Measurements from ENCODE around the gene ABCG2. TPM values are rescaled to one million over a fixed set of nuclear protein-coding genes. Genes with fewer than 3 reads are reported as not detected.
"Not testable (repeated sequence)": the region's sequence is repeated elsewhere in the genome, so short reads cannot be mapped to it uniquely, and the experiment has no call there.

The ABCG2 gene
- total and polyA plus RNA-seq, 5 experiments from 2014 or later = 0.15 to 0.73 (median 0.28) TPM; not detected in 1

- DNase-seq (no peak), ATAC-seq (no peak)
- Mint-ChIP-seq H3K4me3 (peak overlapping the region; percentile 49 to 78 (median 67)), H3K27me3 (peaks cover 7 to 18% (median 9%) of the 10 kb centered on the region in 5 donors), H3K9me3 (peaks cover 0 to 2% (median 0%) of the 10 kb centered on the region in 9 donors), H3K36me3 (peaks cover 0 to 2% (median 0%) of the 10 kb centered on the region in 3 donors), H3K4me1 (peaks cover 6 to 16% (median 11%) of the 10 kb centered on the region in 4 donors), H3K27ac (no peak overlapping the region)
- POLR2A ChIA-PET = no interaction called here
Measured at GRCh38 chr4:88159229-88159725, 838 bp upstream of the ABCG2 start.

GRCh38 chr4:88158038-88158488, 376 bp downstream of the ABCG2 start:
- Mint-ChIP-seq H3K4me3 (peak overlapping the region; percentile 47 to 83 (median 70)), H3K4me1 (peaks cover 6 to 16% (median 11%) of the 10 kb centered on the region in 4 donors), H3K36me3 (peaks cover 0 to 2% (median 0%) of the 10 kb centered on the region in 3 donors), H3K27ac (peak overlapping the region in 1 of 10 donors; percentile 4), H3K27me3 (peaks cover 7 to 18% (median 9%) of the 10 kb centered on the region in 5 donors), H3K9me3 (peaks cover 0 to 2% (median 0%) of the 10 kb centered on the region in 9 donors)
- DNase-seq (no peak), ATAC-seq (no peak)
- POLR2A ChIA-PET = no interaction called here

GRCh38 chr4:88152331-88152730, 6.1 kb downstream of the ABCG2 start:
- not testable (repeated sequence) for H3K27ac Mint-ChIP-seq, H3K36me3 Mint-ChIP-seq, ATAC-seq, H3K9me3 Mint-ChIP-seq, H3K27me3 Mint-ChIP-seq, H3K4me3 Mint-ChIP-seq, DNase-seq, H3K4me1 Mint-ChIP-seq
- POLR2A ChIA-PET = interaction anchor here (0.6 kb wide), 1 partner anchor 753 kb away, joined by 3 read pairs; no protein-coding TSS in a partner anchor

DNA sequence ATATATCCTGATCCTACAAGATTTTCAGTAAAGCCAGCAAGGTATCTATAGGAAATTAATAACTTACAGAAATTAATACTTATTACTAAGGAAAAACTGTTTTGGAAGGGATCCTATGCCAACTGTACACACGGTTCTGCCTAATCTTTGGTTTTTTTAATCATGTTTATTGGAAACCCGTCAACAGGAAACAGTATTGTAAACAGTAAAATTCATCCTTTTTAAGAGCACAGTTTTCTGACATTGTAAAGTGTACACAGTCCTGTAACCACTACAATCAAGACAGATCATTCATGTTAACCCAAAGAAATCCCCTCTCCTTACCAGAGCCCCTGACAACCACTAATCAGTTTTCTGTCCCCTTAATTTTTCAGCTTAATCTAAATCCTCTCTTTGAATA, 9.9 kb downstream of the ABCG2 start:
- no peak for DNase-seq
- H3K9me3 Mint-ChIP-seq = no peaks in the 10 kb centered on the region
- H3K27ac Mint-ChIP-seq = no peak overlapping the region
- peaks cover 0 to 3% (median 0%) of the 10 kb centered on the region in 4 donors for H3K4me1 Mint-ChIP-seq
- no peaks in the 10 kb centered on the region for H3K36me3 Mint-ChIP-seq
- ATAC-seq = no peak
- POLR2A ChIA-PET = no interaction called here
- no peak overlapping the region for H3K4me3 Mint-ChIP-seq
- peaks cover 0 to 3% (median 0%) of the 10 kb centered on the region in 5 donors for H3K27me3 Mint-ChIP-seq

GRCh38 chr4:88147799-88148217, 10.6 kb downstream of the ABCG2 start:
- ATAC-seq (no peak), DNase-seq (no peak)
- Mint-ChIP-seq H3K36me3 (no peaks in the 10 kb centered on the region), H3K27me3 (peaks cover 0 to 3% (median 0%) of the 10 kb centered on the region in 5 donors), H3K4me1 (peaks cover 0 to 3% (median 0%) of the 10 kb centered on the region in 4 donors), H3K27ac (no peak overlapping the region), H3K9me3 (no peaks in the 10 kb centered on the region), H3K4me3 (no peak overlapping the region)
- POLR2A ChIA-PET = no interaction called here

- no peaks in the 10 kb centered on the region for H3K36me3 Mint-ChIP-seq
- H3K4me1 Mint-ChIP-seq = peaks cover 0 to 3% (median 0%) of the 10 kb centered on the region in 4 donors
- peaks cover 0 to 3% (median 0%) of the 10 kb centered on the region in 5 donors for H3K27me3 Mint-ChIP-seq
- DNase-seq (no peak), ATAC-seq (no peak)
- H3K4me3 Mint-ChIP-seq = no peak overlapping the region
- H3K9me3 Mint-ChIP-seq = no peaks in the 10 kb centered on the region
- H3K27ac Mint-ChIP-seq = no peak overlapping the region
- POLR2A ChIA-PET = no interaction called here
Measured at GRCh38 chr4:88146891-88147290, 11.5 kb downstream of the ABCG2 start.

GRCh38 chr4:88144866-88145300, 13.6 kb downstream of the ABCG2 start:
- no peaks in the 10 kb centered on the region for H3K36me3 Mint-ChIP-seq
- no peak for DNase-seq
- H3K9me3 Mint-ChIP-seq = no peaks in the 10 kb centered on the region
- H3K27me3 Mint-ChIP-seq = peaks cover 0 to 3% (median 0%) of the 10 kb centered on the region in 5 donors
- H3K27ac Mint-ChIP-seq = no peak overlapping the region
- H3K4me1 Mint-ChIP-seq = peaks cover 0 to 2% (median 0%) of the 10 kb centered on the region in 4 donors
- POLR2A ChIA-PET = no interaction called here
- no peak overlapping the region for H3K4me3 Mint-ChIP-seq
- ATAC-seq = no peak

GRCh38 chr4:88144048-88144447, 14.4 kb downstream of the ABCG2 start:
- Mint-ChIP-seq H3K4me3 (no peak overlapping the region), H3K9me3 (no peaks in the 10 kb centered on the region), H3K27ac (no peak overlapping the region), H3K4me1 (peaks cover 0 to 2% (median 0%) of the 10 kb centered on the region in 4 donors), H3K27me3 (peaks cover 0 to 3% (median 0%) of the 10 kb centered on the region in 5 donors), H3K36me3 (no peaks in the 10 kb centered on the region)
- ATAC-seq (no peak), DNase-seq (no peak)
- POLR2A ChIA-PET = no interaction called here

GRCh38 chr4:88143504-88143903, 14.9 kb downstream of the ABCG2 start:
- DNase-seq = no peak
- Mint-ChIP-seq H3K4me3 (no peak overlapping the region), H3K27ac (no peak overlapping the region), H3K36me3 (no peaks in the 10 kb centered on the region), H3K27me3 (peaks cover 0 to 3% (median 0%) of the 10 kb centered on the region in 5 donors), H3K4me1 (peaks cover 0 to 2% (median 0%) of the 10 kb centered on the region in 4 donors), H3K9me3 (no peaks in the 10 kb centered on the region)
- POLR2A ChIA-PET = no interaction called here
- ATAC-seq = no peak

DNA sequence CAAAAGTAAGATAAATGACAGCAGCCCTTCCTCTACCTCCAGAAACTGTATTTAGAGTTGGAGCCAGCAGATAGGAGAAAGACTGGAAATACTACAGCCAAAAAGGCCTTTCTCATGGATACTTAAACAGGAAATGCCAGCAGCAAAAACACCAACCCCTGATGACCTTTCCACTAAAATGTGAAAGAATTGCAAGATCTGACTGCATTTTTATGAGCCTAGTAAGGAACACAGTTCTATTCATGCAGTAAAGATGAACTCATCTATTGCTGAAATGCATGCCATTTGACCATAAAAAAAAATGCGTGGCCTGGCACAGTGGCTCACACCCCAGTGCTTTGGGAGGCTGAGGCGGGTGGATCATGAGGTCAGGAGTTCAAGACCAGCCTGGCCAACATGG, 19.9 kb downstream of the ABCG2 start:
- H3K27ac Mint-ChIP-seq = no peak overlapping the region
- no peaks in the 10 kb centered on the region for H3K4me1 Mint-ChIP-seq
- H3K27me3 Mint-ChIP-seq = peaks cover 0 to 2% (median 0%) of the 10 kb centered on the region in 5 donors
- POLR2A ChIA-PET = no interaction called here
- DNase-seq (no peak), ATAC-seq (no peak)
- H3K4me3 Mint-ChIP-seq = no peak overlapping the region
- no peaks in the 10 kb centered on the region for H3K9me3 Mint-ChIP-seq
- no peaks in the 10 kb centered on the region for H3K36me3 Mint-ChIP-seq

DNA sequence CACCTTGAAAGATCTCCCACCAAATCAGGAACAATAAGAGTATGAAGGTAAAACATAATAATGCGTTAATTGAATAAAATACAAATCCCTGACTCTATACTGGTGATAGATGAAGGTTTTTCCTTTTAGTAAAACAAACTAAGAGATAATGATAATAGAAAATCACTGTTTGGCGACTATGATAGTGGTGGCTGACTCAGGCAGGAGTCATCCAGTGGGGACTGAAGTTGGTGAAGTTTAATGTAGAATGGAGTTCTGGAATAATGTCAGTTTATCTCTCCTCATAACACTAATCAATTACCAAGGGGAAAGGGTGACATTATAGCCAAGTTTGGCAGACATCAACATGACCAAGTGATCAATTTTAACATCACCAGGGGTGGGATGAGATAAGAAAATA, 21.3 kb downstream of the ABCG2 start:
- POLR2A ChIA-PET = no interaction called here

DNA sequence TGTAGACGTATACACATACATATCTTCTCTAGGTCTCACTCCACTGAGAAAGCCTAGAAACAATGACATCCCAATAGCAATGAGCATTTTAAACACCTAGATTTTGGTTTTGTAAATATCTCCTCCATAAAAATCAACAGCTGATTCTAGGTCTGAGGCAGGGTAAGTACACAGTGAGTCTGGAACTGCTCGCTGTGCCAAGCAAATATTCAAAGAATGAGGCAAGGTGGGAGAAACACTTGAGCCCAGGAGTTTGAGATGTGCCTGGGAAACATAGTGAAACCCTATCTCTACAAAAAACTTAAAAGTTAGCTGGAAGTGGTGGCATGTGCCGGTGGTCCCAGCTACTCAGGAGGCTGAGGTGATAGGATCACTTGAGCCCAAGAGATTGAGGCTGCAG, 22.2 kb downstream of the ABCG2 start:
- POLR2A ChIA-PET = no interaction called here
- no peaks in the 10 kb centered on the region for H3K36me3 Mint-ChIP-seq
- no peak overlapping the region for H3K4me3 Mint-ChIP-seq
- H3K9me3 Mint-ChIP-seq = no peaks in the 10 kb centered on the region
- H3K4me1 Mint-ChIP-seq = no peaks in the 10 kb centered on the region
- DNase-seq (no peak), ATAC-seq (no peak)
- peaks cover 0 to 2% (median 0%) of the 10 kb centered on the region in 5 donors for H3K27me3 Mint-ChIP-seq
- H3K27ac Mint-ChIP-seq = no peak overlapping the region

More for the DNA sequence above, 21.3 kb downstream of the ABCG2 start:
- Mint-ChIP-seq H3K36me3 (no peaks in the 10 kb centered on the region), H3K4me3 (no peak overlapping the region), H3K4me1 (no peaks in the 10 kb centered on the region), H3K9me3 (no peaks in the 10 kb centered on the region), H3K27ac (no peak overlapping the region), H3K27me3 (peaks cover 0 to 2% (median 0%) of the 10 kb centered on the region in 5 donors)
- DNase-seq = no peak
- no peak for ATAC-seq

- H3K4me3 Mint-ChIP-seq = no peak overlapping the region
- H3K27ac Mint-ChIP-seq = no peak overlapping the region
- DNase-seq (no peak), ATAC-seq (no peak)
- POLR2A ChIA-PET = no interaction called here
- H3K27me3 Mint-ChIP-seq = peaks cover 0 to 2% (median 0%) of the 10 kb centered on the region in 5 donors
- H3K9me3 Mint-ChIP-seq = no peaks in the 10 kb centered on the region
- no peaks in the 10 kb centered on the region for H3K36me3 Mint-ChIP-seq
- H3K4me1 Mint-ChIP-seq = no peaks in the 10 kb centered on the region
Measured at GRCh38 chr4:88135356-88135663, 23.1 kb downstream of the ABCG2 start.

All from naive thymus-derived CD8-positive, alpha-beta T cell (primary cell).